Measurements from ENCODE around the gene ASAP2. TPM values are rescaled to one million over a fixed set of nuclear protein-coding genes. Genes with fewer than 3 reads are reported as not detected.

ASAP2 gene
- total and polyA plus RNA-seq, 9 of the 15 experiments (the other 6 are each of a cell fraction or from before 2014, with no cell fraction given), result 0.06 to 4.3 (median 3.1) TPM

DNA sequence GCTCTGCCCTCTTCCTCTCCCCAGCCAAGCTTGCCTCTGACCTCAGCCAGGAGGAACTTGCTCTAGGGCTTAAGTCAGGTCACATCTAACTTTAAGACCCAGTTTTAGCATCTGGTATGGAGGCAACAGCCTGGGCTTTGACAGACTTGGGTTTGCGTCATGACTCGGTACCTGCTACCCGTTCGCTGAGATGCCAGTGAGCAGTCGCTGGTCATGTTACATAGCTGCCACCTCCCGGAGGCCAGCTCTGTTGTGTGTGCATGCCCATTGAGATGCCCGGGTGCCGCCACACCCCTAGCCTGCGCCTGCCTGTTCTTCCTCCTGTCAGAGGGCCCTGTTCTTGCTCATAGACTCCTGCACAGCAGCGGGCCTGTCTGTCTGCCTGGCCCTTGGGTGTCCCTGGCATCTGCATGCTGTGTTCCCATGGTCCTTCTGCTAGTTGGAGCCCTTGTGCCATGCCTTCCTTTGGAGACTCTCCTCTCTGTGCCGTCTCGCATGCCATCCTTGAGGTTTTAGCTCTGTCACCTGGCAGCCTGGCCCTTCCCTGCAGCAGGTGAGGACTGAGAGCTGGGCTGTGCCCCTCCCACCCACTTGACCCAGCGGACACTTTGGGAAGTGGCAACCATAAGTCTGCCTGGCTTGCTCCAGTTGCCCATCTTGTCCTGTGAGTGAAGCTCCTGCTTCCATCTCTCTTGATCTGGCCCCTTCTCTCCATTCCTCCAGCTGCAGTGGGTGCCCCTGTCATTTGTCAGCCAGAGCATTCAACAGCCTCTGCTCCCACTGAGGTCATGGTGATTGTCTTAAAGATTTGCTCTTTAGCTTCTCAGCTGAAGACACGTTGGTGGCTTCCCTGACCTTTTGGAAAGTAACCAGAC is 24.9 kb downstream of the ASAP2 start:
- Histone ChIP-seq H3K27me3 (ENCODE audit: control insufficient read depth in 2 of 2, insufficient read depth in 2 of 2, low read length in 2 of 2) (peaks cover 6 to 47% of the 10 kb centered on the region in 2 experiments), H3K9me3 (replicated peaks; ENCODE audit: control insufficient read depth, insufficient read depth, low read depth, low read length) (no peaks in the 10 kb centered on the region), H3K9ac (ENCODE audit: insufficient read depth in 1 of 2, low read depth in 2 of 2, low read length in 2 of 2) (no peak overlapping the region), H3K79me2 (ENCODE audit: control insufficient read depth, insufficient read depth, low read length) (no peaks in the 10 kb centered on the region), H3K36me3 (ENCODE audit: control insufficient read depth, insufficient read depth, low read length) (no peaks in the 10 kb centered on the region), H3K4me2 (ENCODE audit: insufficient read depth, low read length) (no peak overlapping the region), H3K4me3 (no peak overlapping the region), H4K20me1 (replicated peaks; ENCODE audit: control insufficient read depth, insufficient read depth, low read length) (peaks cover 17% of the 10 kb centered on the region), H3K9me1 (ENCODE audit: control insufficient read depth, insufficient read depth, low read length) (no peaks in the 10 kb centered on the region), H2AFZ (ENCODE audit: low read depth, low read length) (no peak overlapping the region), H3K27ac (ENCODE audit: extremely low read depth, low read depth, low read length) (no peak overlapping the region), H3K4me1 (replicated peaks in 1 of 2; ENCODE audit: control insufficient read depth in 2 of 2, insufficient read depth in 2 of 2, low read length in 2 of 2) (peaks cover 8 to 23% of the 10 kb centered on the region in 2 experiments)
- WGBS (ENCODE audit: insufficient coverage, low coverage, missing lambda C conversion rate), result 13% methylated on average over 14 of the region's 14 CpGs
- DNase-seq (ENCODE audit: extremely low read depth in 1 of 4, low spot score in 3 of 4), result no peak
- ChIA-PET POLR2A (interaction anchor here (0.6 kb wide), 2 partner anchors 17 to 192 kb away, joined by 3 to 4 read pairs; partner anchors contain the start of gene ITGB1BP1), CTCF (ENCODE audit: low intra/inter-chr PET ratio) (no interaction called here)
- ATAC-seq, result no peak
- TF ChIP-seq TRIM28 (IDR thresholded peaks at IDR 0.05) (no peak), MAX (CRISPR knock-in tag; IDR thresholded peaks at IDR 0.05) (0 out of 2 replicates have a peak, but pooled peaks have one; percentile 27)
- TF ChIP-seq, protein P1, sequence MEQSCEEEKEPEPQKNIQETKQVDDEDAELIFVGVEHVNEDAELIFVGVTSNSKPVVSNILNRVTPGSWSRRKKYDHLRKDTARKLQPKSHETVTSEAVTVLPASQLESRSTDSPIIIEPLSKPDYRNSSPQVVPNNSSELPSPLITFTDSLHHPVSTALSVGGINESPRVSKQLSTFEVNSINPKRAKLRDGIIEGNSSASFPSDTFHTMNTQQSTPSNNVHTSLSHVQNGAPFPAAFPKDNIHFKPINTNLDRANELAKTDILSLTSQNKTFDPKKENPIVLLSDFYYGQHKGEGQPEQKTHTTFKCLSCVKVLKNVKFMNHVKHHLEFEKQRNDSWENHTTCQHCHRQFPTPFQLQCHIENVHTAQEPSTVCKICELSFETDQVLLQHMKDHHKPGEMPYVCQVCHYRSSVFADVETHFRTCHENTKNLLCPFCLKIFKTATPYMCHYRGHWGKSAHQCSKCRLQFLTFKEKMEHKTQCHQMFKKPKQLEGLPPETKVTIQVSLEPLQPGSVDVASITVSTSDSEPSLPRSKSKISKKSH (CRISPR knock-in tag; IDR thresholded peaks at IDR 0.05), result no peak
- in situ Hi-C loops (cut with MboI), result no loop called here
- no peak for FAIRE-seq
- intact Hi-C loops (cut with micrococcal nuclease), result no loop called here
- BruUV-seq (replicated peaks), result no TSS peak
